Activated T-cell treated with anti-CD3 and anti-CD28 coated beads, Interleukin-2, amount 50 U/mL, for 24 hours (primary cell): ENCODE data around the gene CD151.

ENCODE experiments used
- DNase-seq: peaks from one replicate; pipeline ENCODE4 v3.0.0-alpha.2; 2020
- H3K27ac Mint-ChIP-seq: 2 replicates; pipeline ENCODE4 v1.8.0; 2020; ENCODE audit warnings: mild to moderate bottlenecking, mixed read lengths
- H3K27me3 Mint-ChIP-seq: 2 replicates; pipeline ENCODE4 v1.8.0; 2020; ENCODE audit warnings: mixed read lengths
- H3K36me3 Mint-ChIP-seq: 2 replicates; pipeline ENCODE4 v1.8.0; 2020; ENCODE audit warnings: low read depth, mixed read lengths
- H3K4me1 Mint-ChIP-seq: 2 replicates; pipeline ENCODE4 v1.8.0; 2020; ENCODE audit warnings: low read depth, mixed read lengths
- H3K4me3 Mint-ChIP-seq: 2 replicates; pipeline ENCODE4 v1.8.0; 2020; ENCODE audit warnings: mild to moderate bottlenecking, moderate library complexity, mixed read lengths
- H3K9me3 Mint-ChIP-seq: 2 replicates; pipeline ENCODE4 v1.8.0; 2020; ENCODE audit warnings: mixed read lengths

The CD151 gene

DNA sequence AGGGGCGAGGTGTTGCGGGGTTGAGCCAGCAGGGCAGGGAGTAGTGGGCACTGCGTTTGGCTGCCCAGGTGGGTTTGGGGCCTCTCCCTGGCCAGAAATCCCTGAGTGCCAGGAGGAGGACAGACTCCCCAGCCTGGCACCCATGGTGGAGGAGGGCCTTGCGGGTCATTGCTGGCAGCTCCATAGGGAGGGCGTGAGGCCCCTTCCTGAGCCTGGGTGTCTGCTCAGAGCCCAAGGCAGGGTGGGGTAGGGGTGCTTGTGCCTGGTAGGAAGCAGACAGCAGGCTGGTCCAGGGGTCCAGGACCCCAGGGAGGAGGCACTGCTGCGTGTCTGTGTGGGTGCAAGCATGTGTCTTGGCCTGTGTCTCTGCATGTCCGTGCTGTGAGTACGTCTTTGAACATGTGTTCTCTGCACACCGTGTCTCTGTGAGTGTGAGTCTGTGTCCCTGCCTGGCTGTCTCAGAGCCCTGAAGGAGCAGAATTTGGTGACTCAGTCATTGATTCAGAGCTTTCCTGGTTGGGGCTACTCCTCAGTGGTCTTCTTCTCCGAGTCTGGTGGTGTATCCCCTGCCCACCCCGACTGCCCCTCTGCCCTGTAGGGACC, 13.8 kb downstream of the CD151 start:
- Mint-ChIP-seq H3K27me3 (peaks cover 13% of the 10 kb centered on the region), H3K4me3 (no peak overlapping the region), H3K27ac (no peak overlapping the region), H3K4me1 (peaks cover 14% of the 10 kb centered on the region), H3K9me3 (no peaks in the 10 kb centered on the region), H3K36me3 (peaks cover 3% of the 10 kb centered on the region)
- DNase-seq = no peak

DNA sequence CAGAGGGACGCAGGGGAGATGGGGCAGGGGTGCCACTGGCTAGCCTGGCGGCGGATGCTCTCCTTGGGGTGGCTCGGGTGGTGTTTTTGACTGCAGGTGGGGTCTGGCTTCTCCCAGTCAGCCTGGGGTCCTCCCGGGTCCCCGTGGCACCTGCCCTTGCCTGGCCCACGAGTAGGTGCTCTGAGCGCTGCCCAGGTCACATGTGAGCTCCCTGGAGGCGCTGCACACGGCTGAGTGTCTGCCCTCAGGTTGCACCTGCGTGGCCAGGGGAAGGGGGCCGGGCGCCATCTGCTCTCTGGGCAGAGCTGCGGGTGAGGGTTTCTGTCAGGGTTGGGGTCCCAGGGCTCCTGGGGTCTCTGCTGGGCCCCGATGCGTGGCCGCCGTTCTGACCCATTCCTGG, 15.1 kb downstream of the CD151 start:
- Mint-ChIP-seq H3K9me3 (no peaks in the 10 kb centered on the region), H3K4me3 (no peak overlapping the region), H3K27me3 (peaks cover 13% of the 10 kb centered on the region), H3K4me1 (peaks cover 14% of the 10 kb centered on the region), H3K27ac (no peak overlapping the region), H3K36me3 (no peaks in the 10 kb centered on the region)
- no peak for DNase-seq

DNA sequence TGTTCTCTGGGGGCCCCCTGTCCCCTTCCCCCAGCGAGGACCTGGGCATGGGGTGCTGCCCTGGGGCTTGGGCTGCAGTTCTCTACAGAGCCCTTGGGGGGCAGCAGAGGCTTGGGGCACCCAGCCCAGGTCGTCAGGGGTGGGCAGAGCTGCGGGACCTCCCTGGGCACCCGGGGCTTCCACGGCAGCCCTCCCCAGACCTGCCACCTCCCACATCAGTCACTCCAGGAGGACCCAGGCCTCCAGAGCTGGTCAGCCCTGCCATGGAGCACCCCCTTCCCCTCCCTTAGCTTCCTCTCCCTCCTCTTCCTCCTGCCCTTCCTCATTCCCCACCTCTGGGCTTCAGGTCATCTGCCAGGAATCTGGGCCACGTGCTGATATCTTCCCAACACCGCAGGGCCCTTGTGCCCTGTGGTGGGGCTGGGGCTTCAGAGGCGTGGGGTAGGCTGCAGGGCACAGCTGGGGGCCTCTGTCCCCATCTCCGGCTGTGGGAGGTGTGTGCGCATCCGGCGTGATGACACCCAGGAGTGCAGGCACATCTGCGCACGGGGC, 15.7 kb downstream of the CD151 start:
- peaks cover 13% of the 10 kb centered on the region for H3K4me1 Mint-ChIP-seq
- DNase-seq = peak; percentile 81
- H3K27ac Mint-ChIP-seq = no peak overlapping the region
- no peaks in the 10 kb centered on the region for H3K36me3 Mint-ChIP-seq
- H3K9me3 Mint-ChIP-seq = no peaks in the 10 kb centered on the region
- H3K4me3 Mint-ChIP-seq = peak overlapping the region; percentile 41
- peaks cover 13% of the 10 kb centered on the region for H3K27me3 Mint-ChIP-seq

DNA sequence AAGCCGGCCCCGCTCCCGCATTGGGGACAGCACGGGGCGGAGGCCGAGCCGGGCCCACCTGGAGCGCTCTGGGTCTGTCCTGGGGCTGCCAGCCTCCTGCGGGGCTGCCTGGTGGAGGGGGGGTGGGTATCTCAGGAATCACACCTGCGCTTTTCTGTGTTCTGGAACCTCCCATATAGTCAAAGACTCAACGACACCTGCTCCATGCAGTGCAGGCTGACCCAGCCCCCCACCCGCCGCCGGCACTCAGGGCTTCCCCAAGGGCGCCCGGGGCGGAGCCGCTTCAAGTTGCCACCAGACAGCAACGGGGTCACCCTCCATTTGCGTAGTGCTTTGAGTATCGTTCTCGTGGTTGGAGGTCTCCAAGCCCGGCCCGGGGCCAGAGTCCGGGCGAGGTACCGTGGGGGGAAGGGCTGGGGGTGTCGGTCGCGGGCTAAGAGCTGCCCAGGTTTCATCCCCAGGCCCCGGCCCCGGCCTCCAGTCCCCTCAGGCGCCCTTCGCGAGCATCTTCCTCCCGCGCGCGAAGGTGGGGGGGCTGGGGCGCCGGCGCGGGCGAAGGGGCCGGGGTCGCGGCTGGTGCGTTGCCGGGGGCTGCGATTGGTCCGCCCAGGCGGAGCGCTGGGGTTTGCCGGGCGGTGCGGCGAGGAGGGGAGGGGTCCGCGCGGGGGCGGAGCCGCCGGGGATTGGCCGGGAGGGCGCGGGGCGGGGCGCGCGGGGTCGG, 16.5 kb downstream of the CD151 start:
- Mint-ChIP-seq H3K4me1 (peaks cover 6% of the 10 kb centered on the region), H3K27me3 (peaks cover 13% of the 10 kb centered on the region), H3K27ac (no peak overlapping the region), H3K36me3 (no peaks in the 10 kb centered on the region), H3K4me3 (peak overlapping the region; percentile 70), H3K9me3 (no peaks in the 10 kb centered on the region)
- DNase-seq = peak; percentile 66

DNA sequence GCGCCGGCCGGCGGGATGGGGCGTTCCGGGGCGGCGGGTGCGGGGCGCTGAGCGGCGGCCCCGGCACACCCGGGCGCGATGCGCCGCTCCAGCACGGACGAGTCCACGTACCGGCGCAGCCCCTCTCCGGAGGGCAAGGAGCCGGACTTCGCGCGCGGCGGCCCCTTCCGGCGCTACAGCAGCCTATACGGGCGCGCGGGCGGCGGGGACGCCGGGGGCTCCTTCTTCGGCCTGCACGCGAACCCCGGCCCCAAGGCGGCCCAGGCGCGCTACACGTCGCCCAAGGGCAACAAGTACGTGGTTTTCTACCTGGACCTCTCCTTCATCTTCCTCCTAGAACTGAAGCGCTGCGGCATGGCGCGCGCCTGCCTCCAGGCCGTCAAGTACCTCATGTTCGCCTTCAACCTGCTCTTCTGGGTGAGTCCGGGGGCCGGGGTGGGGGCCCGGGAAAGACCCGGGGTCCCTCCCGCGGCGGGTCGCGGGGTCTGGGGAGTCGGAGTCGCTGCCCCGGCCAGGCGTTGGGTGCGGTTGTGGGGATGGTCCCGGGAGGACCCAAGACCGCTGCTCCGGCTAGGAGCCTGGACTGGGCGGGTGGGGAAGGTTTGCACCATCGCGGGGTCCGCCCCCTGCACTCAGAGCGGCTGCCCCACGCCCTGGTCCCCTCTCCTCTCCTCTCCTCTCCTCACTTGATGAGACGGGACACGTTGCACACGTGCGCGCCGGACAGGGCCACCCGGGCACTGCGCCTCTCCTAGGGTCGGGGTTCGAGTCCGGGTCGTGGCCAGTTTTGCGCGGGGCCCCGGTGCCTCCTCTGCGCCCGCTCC, 17.4 kb downstream of the CD151 start:
- no peak overlapping the region for H3K4me3 Mint-ChIP-seq
- H3K4me1 Mint-ChIP-seq = peaks cover 6% of the 10 kb centered on the region
- H3K27me3 Mint-ChIP-seq = peaks cover 13% of the 10 kb centered on the region
- DNase-seq = no peak
- H3K27ac Mint-ChIP-seq = no peak overlapping the region
- no peaks in the 10 kb centered on the region for H3K36me3 Mint-ChIP-seq
- H3K9me3 Mint-ChIP-seq = no peaks in the 10 kb centered on the region

DNA sequence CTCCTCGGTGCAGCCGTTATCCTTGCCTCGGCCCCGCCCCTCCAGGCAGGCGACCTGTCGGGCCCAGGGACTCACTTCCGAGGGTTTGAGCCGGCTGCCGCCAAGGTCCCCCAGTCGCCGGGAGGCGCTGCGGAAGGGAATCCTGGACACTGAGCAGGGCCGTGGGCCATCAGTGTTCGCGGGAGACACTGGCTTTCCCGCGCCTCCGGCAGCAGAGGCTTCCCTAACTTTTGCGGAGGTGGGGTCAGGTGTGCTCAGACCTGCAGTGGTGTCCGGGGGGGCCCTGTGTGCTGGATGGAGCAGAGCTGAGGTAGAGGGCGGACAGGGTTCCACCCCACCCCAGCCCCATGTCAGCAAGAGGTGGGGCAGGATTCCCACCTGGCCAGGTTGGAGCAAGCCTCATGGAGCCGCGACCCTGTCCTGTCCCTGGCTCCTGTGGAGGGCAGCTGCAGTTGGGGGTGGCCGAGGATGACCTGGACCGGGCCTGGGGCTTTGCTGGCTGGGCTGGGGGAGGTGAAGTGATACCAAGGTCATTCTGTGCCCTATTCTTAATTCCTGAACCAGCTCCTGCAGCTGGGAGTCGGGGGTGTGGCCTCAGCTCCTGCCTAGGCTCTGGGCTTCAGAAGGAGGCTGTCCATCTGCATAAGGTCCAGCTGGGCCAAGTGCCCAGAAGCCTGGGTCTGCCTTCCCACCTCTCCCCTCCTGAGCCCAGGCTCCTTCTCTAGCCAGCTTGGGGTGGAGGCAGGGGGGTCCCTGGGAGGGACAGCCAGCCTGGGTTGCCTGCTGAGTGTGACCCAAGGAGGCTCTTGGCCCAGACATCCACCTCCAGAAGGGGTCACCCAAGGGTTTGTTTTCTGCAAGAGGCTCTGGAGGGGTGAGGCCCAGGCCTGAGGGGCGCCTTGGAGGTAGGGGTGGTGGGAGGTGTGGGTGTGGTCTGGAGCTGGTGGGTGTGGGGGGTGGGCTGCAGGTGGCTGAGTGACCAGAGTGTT, 18.3 kb downstream of the CD151 start:
- Mint-ChIP-seq H3K4me3 (no peak overlapping the region), H3K9me3 (no peaks in the 10 kb centered on the region), H3K36me3 (no peaks in the 10 kb centered on the region), H3K27ac (no peak overlapping the region), H3K4me1 (peaks cover 6% of the 10 kb centered on the region), H3K27me3 (peaks cover 13% of the 10 kb centered on the region)
- no peak for DNase-seq

DNA sequence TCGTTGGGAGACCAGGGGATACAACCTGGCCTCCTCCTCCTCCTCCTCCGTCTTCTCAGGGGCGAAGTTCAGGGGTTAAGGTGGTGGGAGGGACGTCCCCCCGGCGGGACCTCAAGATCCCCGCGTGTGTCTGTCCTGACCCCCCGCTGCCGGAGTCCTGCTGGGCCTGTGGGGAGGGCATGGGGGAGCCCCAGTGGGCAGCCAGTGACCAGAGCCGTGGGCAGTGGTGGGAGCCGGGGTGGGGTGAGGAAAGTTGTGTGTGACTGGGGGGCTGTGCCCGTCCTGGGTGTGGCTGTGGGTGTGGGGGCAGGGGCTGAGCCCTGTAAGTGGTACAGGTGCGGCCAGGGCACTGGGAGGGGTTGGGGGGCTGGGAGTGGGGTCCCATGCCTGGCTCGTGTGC, 20.0 kb downstream of the CD151 start:
- Mint-ChIP-seq H3K27ac (no peak overlapping the region), H3K36me3 (no peaks in the 10 kb centered on the region), H3K27me3 (peaks cover 13% of the 10 kb centered on the region), H3K4me3 (no peak overlapping the region), H3K9me3 (no peaks in the 10 kb centered on the region), H3K4me1 (peaks cover 7% of the 10 kb centered on the region)
- no peak for DNase-seq

DNA sequence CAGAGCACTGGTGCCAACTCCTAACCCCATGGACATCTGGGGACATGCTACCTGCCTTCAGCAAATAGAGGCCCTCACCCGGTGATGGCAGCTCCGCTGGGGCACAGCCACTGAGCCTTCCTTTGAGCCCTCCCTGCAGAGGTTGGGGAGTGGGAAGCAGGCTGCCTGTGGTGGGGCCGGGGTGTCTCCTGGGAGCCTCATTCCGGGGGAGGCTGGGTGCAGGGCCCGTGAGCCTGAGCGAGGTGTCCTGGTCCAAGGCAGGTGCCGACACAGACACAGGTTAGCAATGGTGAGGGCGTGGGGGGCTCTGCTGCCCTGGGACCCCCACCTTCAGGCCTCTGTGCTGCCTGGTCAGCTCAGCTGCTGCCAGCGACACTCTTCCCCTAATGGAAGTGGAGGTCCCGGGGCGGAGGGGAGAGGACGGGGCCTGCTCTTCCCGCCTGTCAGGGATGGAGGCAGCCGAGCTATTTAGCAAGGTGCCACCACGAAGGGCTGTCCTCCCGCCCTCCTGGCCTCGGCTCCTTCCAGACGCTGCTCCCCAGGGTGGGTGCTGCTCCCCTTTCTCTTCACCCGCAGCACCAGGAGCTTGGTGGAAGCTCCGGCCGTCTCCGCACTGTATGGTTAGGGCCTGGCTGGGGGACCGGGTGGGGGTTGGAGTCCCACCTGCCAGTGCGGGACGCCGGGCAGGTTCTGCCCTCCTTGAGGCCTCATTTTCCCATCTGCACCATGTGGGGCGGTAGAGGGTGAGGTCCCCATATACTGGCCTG, 21.1 kb downstream of the CD151 start:
- Mint-ChIP-seq H3K9me3 (no peaks in the 10 kb centered on the region), H3K36me3 (no peaks in the 10 kb centered on the region), H3K27ac (no peak overlapping the region), H3K4me1 (peaks cover 1% of the 10 kb centered on the region), H3K27me3 (peaks cover 9% of the 10 kb centered on the region), H3K4me3 (no peak overlapping the region)
- no peak for DNase-seq

DNA sequence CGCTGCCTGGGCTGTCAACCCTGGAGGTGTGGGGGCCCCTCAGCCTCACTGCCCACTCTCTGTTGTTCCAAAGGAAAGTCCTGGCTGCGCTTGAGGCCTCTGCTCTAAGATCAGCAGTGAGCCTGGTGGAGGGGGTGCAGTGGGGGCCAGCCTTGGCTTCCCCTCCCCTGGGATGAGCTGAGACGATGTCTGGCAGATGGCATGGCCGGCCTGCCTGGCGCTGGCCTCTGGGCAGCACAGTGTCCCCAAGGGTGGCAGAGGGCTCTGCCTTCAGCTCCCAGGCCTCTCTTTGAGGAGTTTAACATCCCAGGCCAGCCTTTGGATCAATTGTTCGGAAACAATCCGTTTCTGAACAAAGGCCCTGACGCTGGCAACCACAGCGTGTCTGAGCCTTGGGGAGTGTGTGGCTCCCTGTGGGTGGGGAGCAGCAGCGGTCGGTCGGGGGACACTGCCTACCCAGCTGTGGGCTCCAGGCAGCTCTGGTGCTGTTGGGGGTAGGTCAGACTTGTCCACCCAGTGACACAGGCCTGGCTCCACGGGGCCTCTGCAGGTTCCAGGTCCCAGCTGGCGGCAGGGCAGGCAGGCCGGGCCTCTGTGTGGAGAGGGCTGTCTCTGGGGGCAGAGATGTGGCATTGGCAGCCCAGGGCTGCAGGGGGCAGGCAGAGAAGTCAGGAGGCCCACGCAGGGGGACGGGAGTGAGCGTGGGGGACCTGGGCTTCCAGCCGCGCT, 22.0 kb downstream of the CD151 start:
- no peak overlapping the region for H3K4me3 Mint-ChIP-seq
- H3K27ac Mint-ChIP-seq = no peak overlapping the region
- peaks cover 5% of the 10 kb centered on the region for H3K27me3 Mint-ChIP-seq
- H3K9me3 Mint-ChIP-seq = no peaks in the 10 kb centered on the region
- H3K4me1 Mint-ChIP-seq = peaks cover 1% of the 10 kb centered on the region
- H3K36me3 Mint-ChIP-seq = no peaks in the 10 kb centered on the region
- DNase-seq = no peak

DNA sequence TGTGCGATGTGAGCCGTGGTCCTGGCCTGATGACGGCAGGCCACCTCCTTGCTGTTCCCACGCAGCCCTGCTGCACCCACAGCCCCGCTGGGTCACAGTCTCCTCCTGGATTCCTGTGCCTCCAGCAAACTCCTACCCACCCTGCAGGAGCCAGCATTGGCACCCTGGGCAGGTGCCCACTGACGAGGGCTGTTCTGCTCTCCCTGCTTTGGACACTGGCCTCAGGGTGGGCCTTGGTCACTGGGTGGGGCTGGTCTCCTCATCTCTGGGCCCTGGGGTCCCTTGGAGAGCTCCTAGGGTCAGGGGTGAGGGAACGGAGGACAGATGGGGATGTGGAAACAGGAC, 22.6 kb downstream of the CD151 start:
- H3K36me3 Mint-ChIP-seq = no peaks in the 10 kb centered on the region
- no peaks in the 10 kb centered on the region for H3K9me3 Mint-ChIP-seq
- no peak overlapping the region for H3K4me3 Mint-ChIP-seq

DNA sequence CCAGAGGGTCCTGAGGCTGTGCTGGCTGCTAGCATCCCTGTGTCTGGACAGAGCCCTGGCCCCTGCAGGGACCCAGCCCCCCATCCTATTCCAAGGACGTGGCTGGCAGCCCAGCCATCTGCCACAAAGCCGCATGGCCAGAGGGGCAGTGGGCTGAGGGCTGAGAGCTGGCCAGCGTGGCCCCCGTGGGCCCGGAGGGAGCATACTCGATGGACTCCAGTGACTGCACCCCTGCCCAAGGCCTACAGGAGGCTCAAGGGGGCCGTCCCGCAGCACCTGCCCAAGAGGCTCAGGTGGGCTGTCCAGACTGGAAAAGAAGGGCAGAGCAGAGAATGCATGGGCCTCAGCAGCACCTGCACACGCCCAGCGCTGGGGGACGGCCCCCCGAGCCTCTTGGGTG, 23.0 kb downstream of the CD151 start:
- H3K27ac Mint-ChIP-seq = no peak overlapping the region
- H3K4me3 Mint-ChIP-seq = no peak overlapping the region
- no peaks in the 10 kb centered on the region for H3K9me3 Mint-ChIP-seq

More for the DNA sequence above, 22.6 kb downstream of the CD151 start:
- peaks cover 5% of the 10 kb centered on the region for H3K27me3 Mint-ChIP-seq
- H3K4me1 Mint-ChIP-seq = peaks cover 1% of the 10 kb centered on the region
- no peak for DNase-seq
- H3K27ac Mint-ChIP-seq = no peak overlapping the region

DNA sequence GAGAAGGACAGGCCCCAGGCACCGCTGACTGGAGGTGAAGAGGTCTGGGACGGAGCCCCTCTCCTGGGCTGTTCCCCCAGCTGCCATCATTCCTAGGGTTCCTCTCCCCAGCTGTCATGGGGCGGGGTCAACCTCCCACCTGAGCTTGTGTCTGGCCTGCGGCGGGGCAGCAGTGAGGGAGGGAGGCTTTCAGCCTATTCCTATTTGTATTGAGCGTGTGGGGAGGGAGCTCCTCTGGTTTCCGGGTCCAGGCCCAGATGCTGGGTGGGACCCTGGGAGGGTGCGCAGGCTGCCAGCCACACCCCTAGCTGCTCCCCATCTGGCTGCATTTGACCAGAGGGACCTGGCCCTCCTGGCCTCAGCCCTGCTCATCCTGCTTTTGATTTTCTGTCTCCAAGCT, 23.6 kb downstream of the CD151 start:
- Mint-ChIP-seq H3K4me3 (no peak overlapping the region), H3K36me3 (no peaks in the 10 kb centered on the region), H3K4me1 (peaks cover 1% of the 10 kb centered on the region), H3K27ac (no peak overlapping the region), H3K9me3 (no peaks in the 10 kb centered on the region), H3K27me3 (no peaks in the 10 kb centered on the region)
- DNase-seq = no peak

More for the DNA sequence above, 23.0 kb downstream of the CD151 start:
- Mint-ChIP-seq H3K27me3 (peaks cover 5% of the 10 kb centered on the region), H3K36me3 (no peaks in the 10 kb centered on the region), H3K4me1 (peaks cover 1% of the 10 kb centered on the region)
- no peak for DNase-seq
